ENCODE data around the gene NDUFB2. TPM values are rescaled to one million over a fixed set of nuclear protein-coding genes. Genes with fewer than 3 reads are reported as not detected.
"Not testable (repeated sequence)": the region's sequence is repeated elsewhere in the genome, so short reads cannot be mapped to it uniquely, and the experiment has no call there.

Gene NDUFB2
- polyA plus RNA-seq, 1 experiment = 289 TPM

DNA sequence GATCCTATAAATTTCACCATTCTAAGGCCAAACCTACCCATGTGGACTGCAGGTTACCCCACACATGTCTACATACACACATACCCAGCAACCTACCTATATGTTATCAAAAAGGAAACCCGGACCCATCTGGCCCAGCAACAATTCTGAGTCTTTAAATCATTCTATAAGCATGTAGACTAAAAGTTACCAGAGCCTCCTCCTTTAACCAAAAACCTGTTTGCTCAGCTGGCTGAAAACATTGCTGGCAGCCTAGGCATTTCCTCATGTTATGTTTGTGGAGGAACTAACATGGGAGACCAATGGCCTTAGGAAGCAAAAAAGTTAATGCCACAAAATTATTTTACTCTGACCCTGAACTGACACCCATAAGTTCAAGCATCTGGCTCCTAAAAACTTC is 29.0 kb upstream of the NDUFB2 start:
- TF ChIP-seq CTCF (IDR thresholded peaks at IDR 0.05; ENCODE audit: insufficient read depth, low read depth, low read length) = no peak
- ChIA-PET POLR2A (no interaction called here), CTCF (no interaction called here)
- no peak for DNase-seq (ENCODE audit: low read depth)
- H3K36me3 ChIP-seq (ENCODE audit: control insufficient read depth, insufficient read depth, low read length) = no peaks in the 10 kb centered on the region
- H3K4me3 ChIP-seq (ENCODE audit: low read depth, low read length) = no peak overlapping the region
- peaks cover 3% of the 10 kb centered on the region for H3K27me3 ChIP-seq (ENCODE audit: control insufficient read depth, insufficient read depth, low read length)

GRCh38 chr7:140668641-140669040 is 27.9 kb upstream of the NDUFB2 start:
- no peaks in the 10 kb centered on the region for H3K36me3 ChIP-seq (ENCODE audit: control insufficient read depth, insufficient read depth, low read length)
- POLR2A ChIA-PET = interaction anchor here (0.8 kb wide), 1 partner anchor 146 kb away, joined by 4 read pairs; no protein-coding TSS in a partner anchor
- no peak for TF ChIP-seq CTCF (IDR thresholded peaks at IDR 0.05; ENCODE audit: insufficient read depth, low read depth, low read length)
- H3K4me3 ChIP-seq (ENCODE audit: low read depth, low read length) = no peak overlapping the region
- H3K27me3 ChIP-seq (ENCODE audit: control insufficient read depth, insufficient read depth, low read length) = peaks cover 3% of the 10 kb centered on the region
- CTCF ChIA-PET = interaction anchor here (0.6 to 2.1 kb wide), 3 partner anchors 8 to 151 kb away, joined by 3 to 9 read pairs (median 4); no protein-coding TSS in a partner anchor
- DNase-seq (ENCODE audit: low read depth) = no peak

DNA sequence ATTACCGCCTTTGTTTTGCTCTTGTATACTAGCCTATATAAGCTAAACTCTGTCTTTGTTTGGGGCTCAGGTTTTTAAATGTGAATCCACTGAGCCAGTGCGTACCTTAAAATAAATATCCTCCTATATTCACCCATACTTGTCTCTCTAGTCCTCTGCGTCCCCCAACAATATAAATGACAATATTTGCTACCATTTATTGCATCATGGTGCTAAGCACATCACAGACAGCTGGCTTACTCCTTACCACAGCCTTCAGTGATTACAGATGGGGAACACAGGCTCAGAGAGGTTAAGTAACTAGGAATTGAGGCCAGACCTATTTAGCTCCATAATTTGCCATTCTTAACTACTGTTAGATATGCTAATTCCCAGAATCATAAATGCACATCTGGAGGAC is 27.2 kb upstream of the NDUFB2 start:
- CTCF ChIA-PET = interaction anchor here (0.6 to 2.1 kb wide), 3 partner anchors 9 to 151 kb away, joined by 3 to 9 read pairs (median 4); no protein-coding TSS in a partner anchor
- POLR2A ChIA-PET = interaction anchor here (0.7 to 0.8 kb wide), 2 partner anchors 147 to 1032 kb away, joined by 4 to 9 read pairs; no protein-coding TSS in a partner anchor

GRCh38 chr7:140669862-140670261 is 26.6 kb upstream of the NDUFB2 start:
- not testable (repeated sequence) for H3K27me3 ChIP-seq (ENCODE audit: control insufficient read depth, insufficient read depth, low read length); H3K36me3 ChIP-seq (ENCODE audit: control insufficient read depth, insufficient read depth, low read length); H3K4me3 ChIP-seq (ENCODE audit: low read depth, low read length); DNase-seq (ENCODE audit: low read depth)
- ChIA-PET CTCF (interaction anchor here (1.3 to 2.1 kb wide), 2 partner anchors 9 to 17 kb away, joined by 4 to 9 read pairs; no protein-coding TSS in a partner anchor), POLR2A (interaction anchor here (0.7 kb wide), 1 partner anchor 1032 kb away, joined by 9 read pairs; no protein-coding TSS in a partner anchor)

More for the DNA sequence above, 27.2 kb upstream of the NDUFB2 start:
- TF ChIP-seq CTCF (IDR thresholded peaks at IDR 0.05; ENCODE audit: insufficient read depth, low read depth, low read length) = no peak
- Histone ChIP-seq H3K27me3 (ENCODE audit: control insufficient read depth, insufficient read depth, low read length) (peaks cover 3% of the 10 kb centered on the region), H3K4me3 (ENCODE audit: low read depth, low read length) (no peak overlapping the region), H3K36me3 (ENCODE audit: control insufficient read depth, insufficient read depth, low read length) (no peaks in the 10 kb centered on the region)
- DNase-seq (ENCODE audit: low read depth) = no peak

- DNase-seq (ENCODE audit: low read depth) = no peak
- no peaks in the 10 kb centered on the region for H3K36me3 ChIP-seq (ENCODE audit: control insufficient read depth, insufficient read depth, low read length)
- TF ChIP-seq CTCF (IDR thresholded peaks at IDR 0.05; ENCODE audit: insufficient read depth, low read depth, low read length) = no peak
- ChIA-PET POLR2A (no interaction called here), CTCF (interaction anchor here (2.1 kb wide), 1 partner anchor 10 kb away, joined by 9 read pairs; no protein-coding TSS in a partner anchor)
- peaks cover 3% of the 10 kb centered on the region for H3K27me3 ChIP-seq (ENCODE audit: control insufficient read depth, insufficient read depth, low read length)
- H3K4me3 ChIP-seq (ENCODE audit: low read depth, low read length) = no peak overlapping the region
These were observed 26.1 kb upstream of the NDUFB2 start for GRCh38 chr7:140670343-140670935.

Data from BJ (cell line).